ENCODE data around the gene STARD3. TPM values are rescaled to one million over a fixed set of nuclear protein-coding genes. Genes with fewer than 3 reads are reported as not detected.

STARD3 gene
- total and polyA plus RNA-seq, 2 of the 13 experiments (the other 11 are each of a cell fraction or from before 2014, with no cell fraction given): 34.6 to 100 TPM

- TF ChIP-seq, protein P1, sequence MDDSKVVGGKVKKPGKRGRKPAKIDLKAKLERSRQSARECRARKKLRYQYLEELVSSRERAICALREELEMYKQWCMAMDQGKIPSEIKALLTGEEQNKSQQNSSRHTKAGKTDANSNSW (CRISPR knock-in tag; IDR thresholded peaks at IDR 0.05; ENCODE audit: borderline replicate concordance): no peak; the same call in 1 of the 2 replicates
- TF ChIP-seq SALL1 (CRISPR knock-in tag; IDR thresholded peaks at IDR 0.05) (peak; percentile 86; the same call in 1 of the 2 replicates), ZNF576 (CRISPR knock-in tag; IDR thresholded peaks at IDR 0.05) (no peak), HNRNPLL (IDR thresholded peaks at IDR 0.05; ENCODE audit: low read depth, low read length, poor library complexity, severe bottlenecking) (no peak), ELF3 (CRISPR knock-in tag; IDR thresholded peaks at IDR 0.05) (peak; percentile 65), ZNF30 (CRISPR knock-in tag; IDR thresholded peaks at IDR 0.05) (no peak), ZEB1 (IDR thresholded peaks at IDR 0.05; ENCODE audit: insufficient replicate concordance, low read depth) (no peak), ZNF782 (CRISPR knock-in tag; IDR thresholded peaks at IDR 0.05; ENCODE audit: borderline replicate concordance) (peak; percentile 46; the same call in 1 of the 2 replicates), GABPA (IDR thresholded peaks at IDR 0.05; ENCODE audit: low read depth, low read length) (no peak), GABPA (CRISPR knock-in tag; IDR thresholded peaks at IDR 0.05; ENCODE audit: low read depth) (peak; percentile 49; the same call in 1 of the 2 replicates), ZNF501 (CRISPR knock-in tag; IDR thresholded peaks at IDR 0.05) (peak; percentile 84), BRD4 (CRISPR knock-in tag; IDR thresholded peaks at IDR 0.05) (no peak)
- TF ChIP-seq, protein P2, sequence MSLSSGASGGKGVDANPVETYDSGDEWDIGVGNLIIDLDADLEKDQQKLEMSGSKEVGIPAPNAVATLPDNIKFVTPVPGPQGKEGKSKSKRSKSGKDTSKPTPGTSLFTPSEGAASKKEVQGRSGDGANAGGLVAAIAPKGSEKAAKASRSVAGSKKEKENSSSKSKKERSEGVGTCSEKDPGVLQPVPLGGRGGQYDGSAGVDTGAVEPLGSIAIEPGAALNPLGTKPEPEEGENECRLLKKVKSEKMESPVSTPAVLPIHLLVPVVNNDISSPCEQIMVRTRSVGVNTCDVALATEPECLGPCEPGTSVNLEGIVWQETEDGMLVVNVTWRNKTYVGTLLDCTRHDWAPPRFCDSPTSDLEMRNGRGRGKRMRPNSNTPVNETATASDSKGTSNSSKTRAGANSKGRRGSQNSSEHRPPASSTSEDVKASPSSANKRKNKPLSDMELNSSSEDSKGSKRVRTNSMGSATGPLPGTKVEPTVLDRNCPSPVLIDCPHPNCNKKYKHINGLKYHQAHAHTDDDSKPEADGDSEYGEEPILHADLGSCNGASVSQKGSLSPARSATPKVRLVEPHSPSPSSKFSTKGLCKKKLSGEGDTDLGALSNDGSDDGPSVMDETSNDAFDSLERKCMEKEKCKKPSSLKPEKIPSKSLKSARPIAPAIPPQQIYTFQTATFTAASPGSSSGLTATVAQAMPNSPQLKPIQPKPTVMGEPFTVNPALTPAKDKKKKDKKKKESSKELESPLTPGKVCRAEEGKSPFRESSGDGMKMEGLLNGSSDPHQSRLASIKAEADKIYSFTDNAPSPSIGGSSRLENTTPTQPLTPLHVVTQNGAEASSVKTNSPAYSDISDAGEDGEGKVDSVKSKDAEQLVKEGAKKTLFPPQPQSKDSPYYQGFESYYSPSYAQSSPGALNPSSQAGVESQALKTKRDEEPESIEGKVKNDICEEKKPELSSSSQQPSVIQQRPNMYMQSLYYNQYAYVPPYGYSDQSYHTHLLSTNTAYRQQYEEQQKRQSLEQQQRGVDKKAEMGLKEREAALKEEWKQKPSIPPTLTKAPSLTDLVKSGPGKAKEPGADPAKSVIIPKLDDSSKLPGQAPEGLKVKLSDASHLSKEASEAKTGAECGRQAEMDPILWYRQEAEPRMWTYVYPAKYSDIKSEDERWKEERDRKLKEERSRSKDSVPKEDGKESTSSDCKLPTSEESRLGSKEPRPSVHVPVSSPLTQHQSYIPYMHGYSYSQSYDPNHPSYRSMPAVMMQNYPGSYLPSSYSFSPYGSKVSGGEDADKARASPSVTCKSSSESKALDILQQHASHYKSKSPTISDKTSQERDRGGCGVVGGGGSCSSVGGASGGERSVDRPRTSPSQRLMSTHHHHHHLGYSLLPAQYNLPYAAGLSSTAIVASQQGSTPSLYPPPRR (CRISPR knock-in tag; IDR thresholded peaks at IDR 0.05; ENCODE audit: borderline replicate concordance): peak; percentile 85
- TF ChIP-seq, protein P3, sequence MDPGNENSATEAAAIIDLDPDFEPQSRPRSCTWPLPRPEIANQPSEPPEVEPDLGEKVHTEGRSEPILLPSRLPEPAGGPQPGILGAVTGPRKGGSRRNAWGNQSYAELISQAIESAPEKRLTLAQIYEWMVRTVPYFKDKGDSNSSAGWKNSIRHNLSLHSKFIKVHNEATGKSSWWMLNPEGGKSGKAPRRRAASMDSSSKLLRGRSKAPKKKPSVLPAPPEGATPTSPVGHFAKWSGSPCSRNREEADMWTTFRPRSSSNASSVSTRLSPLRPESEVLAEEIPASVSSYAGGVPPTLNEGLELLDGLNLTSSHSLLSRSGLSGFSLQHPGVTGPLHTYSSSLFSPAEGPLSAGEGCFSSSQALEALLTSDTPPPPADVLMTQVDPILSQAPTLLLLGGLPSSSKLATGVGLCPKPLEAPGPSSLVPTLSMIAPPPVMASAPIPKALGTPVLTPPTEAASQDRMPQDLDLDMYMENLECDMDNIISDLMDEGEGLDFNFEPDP (CRISPR knock-in tag; conservative IDR thresholded peaks at IDR 0.05): no peak
- TF ChIP-seq, protein P4, sequence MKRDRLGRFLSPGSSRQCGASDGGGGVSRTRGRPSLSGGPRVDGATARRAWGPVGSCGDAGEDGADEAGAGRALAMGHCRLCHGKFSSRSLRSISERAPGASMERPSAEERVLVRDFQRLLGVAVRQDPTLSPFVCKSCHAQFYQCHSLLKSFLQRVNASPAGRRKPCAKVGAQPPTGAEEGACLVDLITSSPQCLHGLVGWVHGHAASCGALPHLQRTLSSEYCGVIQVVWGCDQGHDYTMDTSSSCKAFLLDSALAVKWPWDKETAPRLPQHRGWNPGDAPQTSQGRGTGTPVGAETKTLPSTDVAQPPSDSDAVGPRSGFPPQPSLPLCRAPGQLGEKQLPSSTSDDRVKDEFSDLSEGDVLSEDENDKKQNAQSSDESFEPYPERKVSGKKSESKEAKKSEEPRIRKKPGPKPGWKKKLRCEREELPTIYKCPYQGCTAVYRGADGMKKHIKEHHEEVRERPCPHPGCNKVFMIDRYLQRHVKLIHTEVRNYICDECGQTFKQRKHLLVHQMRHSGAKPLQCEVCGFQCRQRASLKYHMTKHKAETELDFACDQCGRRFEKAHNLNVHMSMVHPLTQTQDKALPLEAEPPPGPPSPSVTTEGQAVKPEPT (CRISPR knock-in tag; IDR thresholded peaks at IDR 0.05; ENCODE audit: low read depth): peak; percentile 86; the same call in 1 of the 2 replicates
Measured at GRCh38 chr17:39702901-39703893, 66.3 kb downstream of the STARD3 start (continued).

Data from HepG2 (cell line).